CD4-positive, alpha-beta T cell treated with Interferon gamma for 1 hour (primary cell): Measurements from ENCODE around the gene DPH6.
"Not testable (repeated sequence)": the region's sequence is repeated elsewhere in the genome, so short reads cannot be mapped to it uniquely, and the experiment has no call there.

Experiments used
- DNase-seq: peaks from one replicate; pipeline ENCODE4 v3.0.0-alpha.2; 2020

Gene DPH6

GRCh38 chr15:35484231-35484945, 61.6 kb downstream of the DPH6 start:
- DNase-seq: no peak

GRCh38 chr15:35481992-35482391, 64.0 kb downstream of the DPH6 start:
- no peak for DNase-seq

- no peak for DNase-seq
Observed at GRCh38 chr15:35481064-35481463, 64.9 kb downstream of the DPH6 start.

GRCh38 chr15:35479423-35479822, 66.5 kb downstream of the DPH6 start:
- no peak for DNase-seq

- DNase-seq: no peak
Observed at GRCh38 chr15:35477312-35478262, 68.4 kb downstream of the DPH6 start.

GRCh38 chr15:35471024-35471423, 74.9 kb downstream of the DPH6 start:
- DNase-seq: no peak

- no peak for DNase-seq
Observed at GRCh38 chr15:35470441-35470840, 75.5 kb downstream of the DPH6 start.

- no peak for DNase-seq
Observed at GRCh38 chr15:35466476-35466875, 79.5 kb downstream of the DPH6 start.

- DNase-seq: no peak
Observed at GRCh38 chr15:35465783-35466182, 80.2 kb downstream of the DPH6 start.

GRCh38 chr15:35460616-35461015, 85.3 kb downstream of the DPH6 start:
- no peak for DNase-seq

GRCh38 chr15:35458176-35458856, 87.6 kb downstream of the DPH6 start:
- no peak for DNase-seq

GRCh38 chr15:35455201-35455600, 90.8 kb downstream of the DPH6 start:
- no peak for DNase-seq

- no peak for DNase-seq
Observed at GRCh38 chr15:35450492-35450891, 95.5 kb downstream of the DPH6 start.

GRCh38 chr15:35448294-35448693, 97.7 kb downstream of the DPH6 start:
- DNase-seq: no peak

GRCh38 chr15:35445891-35446290, 100.1 kb downstream of the DPH6 start:
- no peak for DNase-seq

GRCh38 chr15:35444557-35445204, 101.3 kb downstream of the DPH6 start:
- DNase-seq: no peak

GRCh38 chr15:35443376-35443775, 102.6 kb downstream of the DPH6 start:
- no peak for DNase-seq

GRCh38 chr15:35442742-35443141, 103.2 kb downstream of the DPH6 start:
- DNase-seq: no peak

GRCh38 chr15:35441279-35441678, 104.7 kb downstream of the DPH6 start:
- DNase-seq: not testable (repeated sequence)

GRCh38 chr15:35440265-35440664, 105.7 kb downstream of the DPH6 start:
- DNase-seq: no peak

GRCh38 chr15:35439291-35439690, 106.7 kb downstream of the DPH6 start:
- DNase-seq: no peak

- DNase-seq: no peak
Observed at GRCh38 chr15:35437157-35437556, 108.8 kb downstream of the DPH6 start.

GRCh38 chr15:35436422-35436821, 109.5 kb downstream of the DPH6 start:
- no peak for DNase-seq
